Activated CD8-positive, alpha-beta T cell treated with anti-CD3 and anti-CD28 coated beads for 36 hours (primary cell): ENCODE measurements around the gene ZNF407. TPM values are rescaled to one million over a fixed set of nuclear protein-coding genes. Genes with fewer than 3 reads are reported as not detected.

Experiments used
- ATAC-seq: fragments of 200-7000 bp; cut with Tn5 transposase; one replicate; pipeline ENCODE4 v1.10.0; 2021; ENCODE audit warnings: mild to moderate bottlenecking, moderate library complexity
- CTCF ChIA-PET: fragments of 350-600 bp; sonication (Branson Sonifier 250); formaldehyde crosslinking; loops from one replicate; lab custom pipeline; 2021; ENCODE audit warnings: antibody characterized with exemption; lab: Charles Lee
- POLR2A ChIA-PET: fragments of 350-600 bp; sonication (Branson Sonifier 250); formaldehyde crosslinking; loops from one replicate; lab custom pipeline; 2021; ENCODE audit warnings: antibody characterized with exemption; lab: Charles Lee
- DNase-seq: peaks from one replicate; pipeline ENCODE4 v3.0.0-alpha.2; 2020
- H3K27ac Mint-ChIP-seq: one replicate; pipeline ENCODE4 v1.8.0; 2021; ENCODE audit warnings: mild to moderate bottlenecking, mixed read lengths
- H3K27me3 Mint-ChIP-seq: one replicate; pipeline ENCODE4 v1.8.0; 2021; ENCODE audit warnings: mixed read lengths
- H3K36me3 Mint-ChIP-seq: one replicate; pipeline ENCODE4 v1.8.0; 2021; ENCODE audit warnings: low read depth, mixed read lengths
- H3K4me1 Mint-ChIP-seq: one replicate; pipeline ENCODE4 v1.8.0; 2021; ENCODE audit warnings: low read depth, mixed read lengths
- H3K4me3 Mint-ChIP-seq: one replicate; pipeline ENCODE4 v1.8.0; 2021; ENCODE audit warnings: mild to moderate bottlenecking, moderate library complexity, mixed read lengths
- H3K9me3 Mint-ChIP-seq: one replicate; pipeline ENCODE4 v1.8.0; 2021; ENCODE audit warnings: mixed read lengths
- CTCF ChIP-seq: fragments of 200-600 bp; IDR thresholded peaks from one replicate; pipeline ENCODE4 v1.8.0; 2022; ENCODE audit warnings: antibody characterized with exemption, mild to moderate bottlenecking
- intact Hi-C: fragments of 100-400 bp; cut with micrococcal nuclease; formaldehyde crosslinking; loops from one replicate; pipeline ENCODE4 v1.10.0; 2022
- total RNA-seq, 2 experiments: library from RNA; stranded (reverse); gene quantifications; one replicate each; pipeline ENCODE4 v1.2.3, GENCODE V29; 2021

ZNF407 gene
- total RNA-seq, 2 experiments from 2014 or later = 9.9 to 10.8 TPM

GRCh38 chr18:74806073-74806472 is 208.4 kb downstream of the ZNF407 start:
- Mint-ChIP-seq H3K36me3 (no peaks in the 10 kb centered on the region), H3K4me3 (no peak overlapping the region), H3K4me1 (peaks cover 11% of the 10 kb centered on the region), H3K27ac (no peak overlapping the region), H3K27me3 (no peaks in the 10 kb centered on the region), H3K9me3 (no peaks in the 10 kb centered on the region)
- CTCF ChIA-PET = no interaction called here
- POLR2A ChIA-PET = no interaction called here
- TF ChIP-seq CTCF = no peak
- intact Hi-C loops = no loop called here
- ATAC-seq = no peak
- DNase-seq = no peak

GRCh38 chr18:74806700-74807416 is 209.2 kb downstream of the ZNF407 start:
- Mint-ChIP-seq H3K27ac (no peak overlapping the region), H3K36me3 (no peaks in the 10 kb centered on the region), H3K4me1 (peaks cover 11% of the 10 kb centered on the region), H3K9me3 (no peaks in the 10 kb centered on the region), H3K4me3 (no peak overlapping the region), H3K27me3 (no peaks in the 10 kb centered on the region)
- POLR2A ChIA-PET = no interaction called here
- intact Hi-C loops = no loop called here
- no peak for DNase-seq
- ATAC-seq = peak; percentile 87
- CTCF ChIA-PET = no interaction called here
- no peak for TF ChIP-seq CTCF

GRCh38 chr18:74817576-74817975 is 219.9 kb downstream of the ZNF407 start:
- DNase-seq (no peak), ATAC-seq (no peak)
- intact Hi-C loops = no loop called here
- H3K9me3 Mint-ChIP-seq = peaks cover 5% of the 10 kb centered on the region
- no peak overlapping the region for H3K27ac Mint-ChIP-seq
- peaks cover 12% of the 10 kb centered on the region for H3K36me3 Mint-ChIP-seq
- TF ChIP-seq CTCF = no peak
- H3K4me3 Mint-ChIP-seq = no peak overlapping the region
- peaks cover 2% of the 10 kb centered on the region for H3K4me1 Mint-ChIP-seq
- CTCF ChIA-PET = interaction anchor here (0.7 kb wide), 1 partner anchor 443 kb away, joined by 3 read pairs; no protein-coding TSS in a partner anchor
- H3K27me3 Mint-ChIP-seq = no peaks in the 10 kb centered on the region
- POLR2A ChIA-PET = no interaction called here

- ChIA-PET CTCF (no interaction called here), POLR2A (interaction anchor here (0.6 to 1.5 kb wide), 2 partner anchors 189 to 492 kb away, joined by 3 to 4 read pairs; no protein-coding TSS in a partner anchor)
- Mint-ChIP-seq H3K4me3 (no peak overlapping the region), H3K9me3 (peaks cover 5% of the 10 kb centered on the region), H3K36me3 (peaks cover 17% of the 10 kb centered on the region), H3K4me1 (no peaks in the 10 kb centered on the region), H3K27me3 (no peaks in the 10 kb centered on the region), H3K27ac (no peak overlapping the region)
- ATAC-seq = no peak
- TF ChIP-seq CTCF = no peak
- DNase-seq = no peak
- intact Hi-C loops = no loop called here
Observed at GRCh38 chr18:74818516-74819175, 221.0 kb downstream of the ZNF407 start.
